ENCODE measurements around the gene SPATA6L. TPM values are rescaled to one million over a fixed set of nuclear protein-coding genes. Genes with fewer than 3 reads are reported as not detected.

SPATA6L gene
- total and polyA plus RNA-seq, 12 donors, result 0.55 to 8.3 (median 2.8) TPM

DNA sequence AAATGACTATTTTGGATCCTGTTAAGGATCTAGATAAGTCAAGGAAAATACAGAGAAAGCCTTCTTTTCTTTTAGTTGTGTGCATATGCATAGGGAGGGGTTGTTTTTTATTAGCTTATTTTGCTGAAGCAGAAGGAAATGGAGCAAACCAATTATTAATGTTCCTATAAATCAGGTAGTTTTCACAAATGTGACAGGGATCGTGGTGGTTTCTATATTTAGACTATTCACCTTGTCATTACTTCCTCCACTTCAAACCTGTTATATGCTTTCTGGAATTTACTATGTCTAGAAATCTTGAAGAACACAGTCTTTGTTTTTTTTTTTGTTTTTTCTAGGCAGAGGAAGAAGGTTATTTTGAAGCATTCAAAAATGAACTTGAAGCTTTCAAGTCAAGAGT, 35.2 kb upstream of the SPATA6L start:
- no peak for DNase-seq
- 8 to 17% (median 15%) methylated on average over 1 of the region's 1 CpG for WGBS, 4 donors
- no peak overlapping the region for H3K4me3 ChIP-seq
- no peaks in the 10 kb centered on the region for H3K27me3 ChIP-seq
- H3K36me3 ChIP-seq (replicated peaks in 1 of 2), result peaks cover 0 to 37% of the 10 kb centered on the region in 2 donors
- peaks cover 0 to 5% of the 10 kb centered on the region in 2 donors for H3K4me1 ChIP-seq (replicated peaks in 1 of 2)
- intact Hi-C loops (cut with DNase I), result no loop called here
- H3K27ac ChIP-seq, result no peak overlapping the region
- TF ChIP-seq, protein P1, sequence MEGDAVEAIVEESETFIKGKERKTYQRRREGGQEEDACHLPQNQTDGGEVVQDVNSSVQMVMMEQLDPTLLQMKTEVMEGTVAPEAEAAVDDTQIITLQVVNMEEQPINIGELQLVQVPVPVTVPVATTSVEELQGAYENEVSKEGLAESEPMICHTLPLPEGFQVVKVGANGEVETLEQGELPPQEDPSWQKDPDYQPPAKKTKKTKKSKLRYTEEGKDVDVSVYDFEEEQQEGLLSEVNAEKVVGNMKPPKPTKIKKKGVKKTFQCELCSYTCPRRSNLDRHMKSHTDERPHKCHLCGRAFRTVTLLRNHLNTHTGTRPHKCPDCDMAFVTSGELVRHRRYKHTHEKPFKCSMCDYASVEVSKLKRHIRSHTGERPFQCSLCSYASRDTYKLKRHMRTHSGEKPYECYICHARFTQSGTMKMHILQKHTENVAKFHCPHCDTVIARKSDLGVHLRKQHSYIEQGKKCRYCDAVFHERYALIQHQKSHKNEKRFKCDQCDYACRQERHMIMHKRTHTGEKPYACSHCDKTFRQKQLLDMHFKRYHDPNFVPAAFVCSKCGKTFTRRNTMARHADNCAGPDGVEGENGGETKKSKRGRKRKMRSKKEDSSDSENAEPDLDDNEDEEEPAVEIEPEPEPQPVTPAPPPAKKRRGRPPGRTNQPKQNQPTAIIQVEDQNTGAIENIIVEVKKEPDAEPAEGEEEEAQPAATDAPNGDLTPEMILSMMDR (IDR thresholded peaks at IDR 0.05), result no peak
- no peak for TF ChIP-seq POLR2A (IDR thresholded peaks at IDR 0.05)
- H3K9me3 ChIP-seq (replicated peaks in 1 of 3), result no peaks in the 10 kb centered on the region

DNA sequence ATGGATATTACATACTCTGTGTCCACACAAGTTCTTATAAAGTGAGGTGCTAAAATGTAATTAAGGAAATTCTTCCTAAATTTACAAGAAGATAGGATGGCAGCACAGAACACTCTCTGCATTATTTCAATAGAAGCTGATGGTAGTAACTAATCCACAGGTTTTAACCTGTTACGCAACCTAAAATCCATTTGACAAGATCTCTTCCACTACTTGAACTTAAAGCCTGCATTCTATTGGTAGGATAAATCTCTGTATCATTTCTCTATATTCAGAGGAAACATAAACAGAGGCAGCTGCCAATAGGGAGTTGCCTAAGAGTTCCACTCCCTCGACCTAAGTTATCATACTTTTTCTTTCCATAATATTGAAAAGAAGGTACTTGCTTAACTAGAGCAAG, 34.7 kb upstream of the SPATA6L start:
- no peaks in the 10 kb centered on the region for H3K27me3 ChIP-seq
- no peaks in the 10 kb centered on the region for H3K9me3 ChIP-seq (replicated peaks in 1 of 3)
- no peak for DNase-seq
- H3K4me3 ChIP-seq, result no peak overlapping the region
- peaks cover 0 to 5% of the 10 kb centered on the region in 2 donors for H3K4me1 ChIP-seq (replicated peaks in 1 of 2)
- TF ChIP-seq POLR2A (IDR thresholded peaks at IDR 0.05), result no peak
- TF ChIP-seq, protein P1 (IDR thresholded peaks at IDR 0.05), result no peak
- 80 to 88% (median 85%) methylated on average over 2 of the region's 2 CpGs for WGBS, 4 donors
- intact Hi-C loops (cut with DNase I), result no loop called here
- no peak overlapping the region for H3K27ac ChIP-seq
- H3K36me3 ChIP-seq (replicated peaks in 1 of 2), result peaks cover 0 to 37% of the 10 kb centered on the region in 2 donors

DNA sequence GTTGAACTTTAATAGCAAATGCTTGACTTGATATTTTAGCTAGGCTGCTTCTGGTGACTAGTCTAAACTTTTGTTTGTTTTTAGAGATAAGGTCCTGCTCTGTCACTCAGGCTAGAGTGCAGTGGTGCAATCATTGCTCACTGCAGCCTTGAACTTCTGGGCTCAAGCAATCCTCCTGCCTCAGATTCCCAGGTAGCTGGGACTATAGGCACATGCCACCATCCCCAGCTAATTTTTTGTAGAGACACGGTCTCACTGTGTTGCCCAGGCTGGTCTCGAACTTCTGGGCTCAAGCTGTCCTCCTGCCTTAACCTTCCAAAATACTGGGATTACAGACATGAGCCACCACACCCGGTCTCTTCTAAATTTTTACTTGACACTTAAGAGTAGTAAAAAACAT, 33.8 kb upstream of the SPATA6L start:
- DNase-seq, result peak in 6 of 7 donors; percentile 41 to 65 (median 58)

DNA sequence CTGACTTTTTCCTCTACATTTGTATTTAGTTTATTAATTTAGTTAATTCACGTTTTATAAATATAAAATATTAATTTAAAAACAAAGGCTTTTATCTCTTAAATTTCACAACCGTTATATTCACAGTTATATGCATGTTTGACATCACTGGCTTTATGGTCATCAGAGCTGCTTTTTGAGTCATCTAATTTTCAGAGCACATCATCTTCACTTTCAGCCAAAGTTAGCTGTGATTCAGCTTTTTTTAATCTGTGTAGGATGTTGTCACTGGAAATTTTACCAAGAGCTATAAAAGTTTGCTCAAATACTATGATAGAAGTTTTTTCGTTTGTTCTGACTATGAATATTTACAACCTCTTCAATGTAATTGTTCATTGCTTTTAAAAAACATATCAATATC, 25.5 kb upstream of the SPATA6L start:
- 73 to 87% (median 76%) methylated on average over 3 of the region's 3 CpGs for WGBS, 4 donors
- intact Hi-C loops (cut with DNase I), result no loop called here
- no peak for DNase-seq
- H3K27ac ChIP-seq, result peak overlapping the region in 1 of 5 donors; percentile 6
- peaks cover 9 to 19% of the 10 kb centered on the region in 2 donors for H3K4me1 ChIP-seq (replicated peaks in 1 of 2)
- no peak overlapping the region for H3K4me3 ChIP-seq
- TF ChIP-seq POLR2A (IDR thresholded peaks at IDR 0.05), result no peak
- TF ChIP-seq, protein P1 (IDR thresholded peaks at IDR 0.05), result no peak
- peaks cover 0 to 11% of the 10 kb centered on the region in 2 donors for H3K36me3 ChIP-seq (replicated peaks in 1 of 2)
- H3K9me3 ChIP-seq (replicated peaks in 1 of 3), result no peaks in the 10 kb centered on the region
- H3K27me3 ChIP-seq, result no peaks in the 10 kb centered on the region

More for the DNA sequence above, 33.8 kb upstream of the SPATA6L start:
- Histone ChIP-seq H3K9me3 (replicated peaks in 1 of 3) (no peaks in the 10 kb centered on the region), H3K36me3 (replicated peaks in 1 of 2) (peaks cover 0 to 37% of the 10 kb centered on the region in 2 donors), H3K27ac (peak overlapping the region in 1 of 5 donors; percentile 1), H3K4me1 (replicated peaks in 1 of 2) (peaks cover 0 to 5% of the 10 kb centered on the region in 2 donors), H3K27me3 (no peaks in the 10 kb centered on the region), H3K4me3 (no peak overlapping the region)
- no peak for TF ChIP-seq POLR2A (IDR thresholded peaks at IDR 0.05)
- TF ChIP-seq, protein P1 (IDR thresholded peaks at IDR 0.05), result no peak
- 64 to 84% (median 78%) methylated on average over 3 of the region's 3 CpGs for WGBS, 4 donors
- intact Hi-C loops (cut with DNase I), result no loop called here
